Activated naive CD4-positive, alpha-beta T cell treated with anti-CD3 and anti-CD28 coated beads for 36 hours (primary cell): Measurements from ENCODE around the gene GPR151. TPM values are rescaled to one million over a fixed set of nuclear protein-coding genes. Genes with fewer than 3 reads are reported as not detected.

Experiments
- CTCF ChIA-PET: fragments of 350-600 bp; sonication (Branson Sonifier 250); formaldehyde crosslinking; loops from one replicate; lab custom pipeline; 2021; ENCODE audit warnings: antibody characterized with exemption; lab: Charles Lee
- DNase-seq: peaks from one replicate; pipeline ENCODE4 v3.0.0-alpha.2; 2020
- H3K27ac Mint-ChIP-seq: one replicate; pipeline ENCODE4 v1.8.0; 2021; ENCODE audit warnings: mild to moderate bottlenecking, mixed read lengths
- H3K27me3 Mint-ChIP-seq: one replicate; pipeline ENCODE4 v1.8.0; 2021; ENCODE audit warnings: low read depth, mixed read lengths
- H3K36me3 Mint-ChIP-seq: one replicate; pipeline ENCODE4 v1.8.0; 2021; ENCODE audit warnings: low read depth, mixed read lengths
- H3K4me1 Mint-ChIP-seq: one replicate; pipeline ENCODE4 v1.8.0; 2021; ENCODE audit warnings: low read depth, mixed read lengths
- H3K4me3 Mint-ChIP-seq: one replicate; pipeline ENCODE4 v1.8.0; 2021; ENCODE audit warnings: mild to moderate bottlenecking, moderate library complexity, mixed read lengths
- H3K9me3 Mint-ChIP-seq: one replicate; pipeline ENCODE4 v1.8.0; 2021; ENCODE audit warnings: mixed read lengths
- intact Hi-C: fragments of 100-400 bp; cut with micrococcal nuclease; formaldehyde crosslinking; loops from one replicate; pipeline ENCODE4 v1.15.1; 2023
- total RNA-seq, 2 experiments: library from RNA; stranded (reverse); gene quantifications; one replicate each; pipeline ENCODE4 v1.2.3, GENCODE V29; 2021

The GPR151 gene
- total RNA-seq, 2 experiments from 2014 or later = not detected

GRCh38 chr5:146540414-146540813 lies 24.4 kb upstream of the GPR151 start:
- H3K36me3 Mint-ChIP-seq = no peaks in the 10 kb centered on the region
- CTCF ChIA-PET = interaction anchor here (0.6 to 6.3 kb wide), 4 partner anchors 66 to 648 kb away, joined by 3 to 58 read pairs (median 4); no protein-coding TSS in a partner anchor
- intact Hi-C loops = loop anchor here (5.0 kb wide), 1 partner anchor 107 kb away; no protein-coding TSS in a partner anchor
- no peaks in the 10 kb centered on the region for H3K4me1 Mint-ChIP-seq
- no peak for DNase-seq
- no peak overlapping the region for H3K4me3 Mint-ChIP-seq
- no peaks in the 10 kb centered on the region for H3K27me3 Mint-ChIP-seq
- H3K9me3 Mint-ChIP-seq = no peaks in the 10 kb centered on the region
- no peak overlapping the region for H3K27ac Mint-ChIP-seq

GRCh38 chr5:146539973-146540372 lies 24.0 kb upstream of the GPR151 start:
- CTCF ChIA-PET = interaction anchor here (0.6 to 6.3 kb wide), 4 partner anchors 66 to 649 kb away, joined by 3 to 58 read pairs (median 4); no protein-coding TSS in a partner anchor
- Mint-ChIP-seq H3K9me3 (no peaks in the 10 kb centered on the region), H3K27ac (no peak overlapping the region), H3K27me3 (no peaks in the 10 kb centered on the region), H3K36me3 (no peaks in the 10 kb centered on the region), H3K4me1 (no peaks in the 10 kb centered on the region), H3K4me3 (no peak overlapping the region)
- DNase-seq = no peak
- intact Hi-C loops = loop anchor here (5.0 kb wide), 1 partner anchor 107 kb away; no protein-coding TSS in a partner anchor

GRCh38 chr5:146538432-146538831 lies 22.4 kb upstream of the GPR151 start:
- Mint-ChIP-seq H3K4me1 (peaks cover under 1% of the 10 kb centered on the region), H3K4me3 (no peak overlapping the region), H3K36me3 (no peaks in the 10 kb centered on the region), H3K27me3 (no peaks in the 10 kb centered on the region), H3K27ac (no peak overlapping the region), H3K9me3 (no peaks in the 10 kb centered on the region)
- DNase-seq = no peak
- CTCF ChIA-PET = interaction anchor here (1.2 to 6.3 kb wide), 3 partner anchors 425 to 650 kb away, joined by 3 to 58 read pairs (median 4); no protein-coding TSS in a partner anchor
- intact Hi-C loops = no loop called here

GRCh38 chr5:146533882-146534281 lies 17.9 kb upstream of the GPR151 start:
- DNase-seq = no peak
- intact Hi-C loops = loop anchor here (1.0 to 5.0 kb wide), 4 partner anchors 32 to 655 kb away; no protein-coding TSS in a partner anchor
- no peaks in the 10 kb centered on the region for H3K36me3 Mint-ChIP-seq
- H3K4me1 Mint-ChIP-seq = peaks cover 3% of the 10 kb centered on the region
- H3K27me3 Mint-ChIP-seq = no peaks in the 10 kb centered on the region
- no peak overlapping the region for H3K27ac Mint-ChIP-seq
- CTCF ChIA-PET = interaction anchor here (0.6 to 5.3 kb wide), 23 partner anchors 9 to 656 kb away, joined by 3 to 40 read pairs (median 5); no protein-coding TSS in a partner anchor
- H3K4me3 Mint-ChIP-seq = no peak overlapping the region
- H3K9me3 Mint-ChIP-seq = no peaks in the 10 kb centered on the region

- intact Hi-C loops = loop anchor here (1.0 to 5.0 kb wide), 4 partner anchors 33 to 656 kb away; no protein-coding TSS in a partner anchor
- H3K27me3 Mint-ChIP-seq = no peaks in the 10 kb centered on the region
- no peak overlapping the region for H3K4me3 Mint-ChIP-seq
- CTCF ChIA-PET = interaction anchor here (0.5 to 5.3 kb wide), 24 partner anchors 9 to 656 kb away, joined by 3 to 40 read pairs (median 4); no protein-coding TSS in a partner anchor
- no peaks in the 10 kb centered on the region for H3K9me3 Mint-ChIP-seq
- no peak overlapping the region for H3K27ac Mint-ChIP-seq
- peaks cover 3% of the 10 kb centered on the region for H3K4me1 Mint-ChIP-seq
- no peaks in the 10 kb centered on the region for H3K36me3 Mint-ChIP-seq
- DNase-seq = peak; percentile 90
Observed at GRCh38 chr5:146533260-146533857, 17.4 kb upstream of the GPR151 start.

GRCh38 chr5:146529984-146530383 lies 14.0 kb upstream of the GPR151 start:
- no peak overlapping the region for H3K4me3 Mint-ChIP-seq
- no peaks in the 10 kb centered on the region for H3K9me3 Mint-ChIP-seq
- H3K4me1 Mint-ChIP-seq = peaks cover 3% of the 10 kb centered on the region
- DNase-seq = no peak
- intact Hi-C loops = loop anchor here (5.0 kb wide), 1 partner anchor 92 kb away; no protein-coding TSS in a partner anchor
- H3K36me3 Mint-ChIP-seq = no peaks in the 10 kb centered on the region
- no peak overlapping the region for H3K27ac Mint-ChIP-seq
- H3K27me3 Mint-ChIP-seq = no peaks in the 10 kb centered on the region
- CTCF ChIA-PET = no interaction called here

- CTCF ChIA-PET = interaction anchor here (0.6 to 0.7 kb wide), 2 partner anchors 276 to 277 kb away, joined by 3 read pairs; no protein-coding TSS in a partner anchor
- H3K9me3 Mint-ChIP-seq = no peaks in the 10 kb centered on the region
- intact Hi-C loops = no loop called here
- no peaks in the 10 kb centered on the region for H3K36me3 Mint-ChIP-seq
- no peaks in the 10 kb centered on the region for H3K4me1 Mint-ChIP-seq
- no peak overlapping the region for H3K4me3 Mint-ChIP-seq
- H3K27me3 Mint-ChIP-seq = no peaks in the 10 kb centered on the region
- H3K27ac Mint-ChIP-seq = no peak overlapping the region
- DNase-seq = peak; percentile 8
Observed at GRCh38 chr5:146528236-146528635, 12.2 kb upstream of the GPR151 start.

- Mint-ChIP-seq H3K4me1 (no peaks in the 10 kb centered on the region), H3K36me3 (no peaks in the 10 kb centered on the region), H3K27ac (no peak overlapping the region), H3K9me3 (no peaks in the 10 kb centered on the region), H3K27me3 (no peaks in the 10 kb centered on the region), H3K4me3 (no peak overlapping the region)
- CTCF ChIA-PET = no interaction called here
- intact Hi-C loops = no loop called here
- no peak for DNase-seq
Observed at GRCh38 chr5:146527785-146528184, 11.8 kb upstream of the GPR151 start.

GRCh38 chr5:146523698-146524097 lies 7.7 kb upstream of the GPR151 start:
- Mint-ChIP-seq H3K36me3 (no peaks in the 10 kb centered on the region), H3K4me1 (no peaks in the 10 kb centered on the region), H3K27ac (no peak overlapping the region), H3K4me3 (no peak overlapping the region), H3K27me3 (peaks cover 4% of the 10 kb centered on the region), H3K9me3 (no peaks in the 10 kb centered on the region)
- CTCF ChIA-PET = interaction anchor here (0.7 to 1.3 kb wide), 3 partner anchors 8 to 442 kb away, joined by 3 to 6 read pairs (median 4); no protein-coding TSS in a partner anchor
- no peak for DNase-seq
- intact Hi-C loops = no loop called here

GRCh38 chr5:146521403-146522106 lies 5.6 kb upstream of the GPR151 start:
- H3K4me1 Mint-ChIP-seq = no peaks in the 10 kb centered on the region
- no peak overlapping the region for H3K27ac Mint-ChIP-seq
- no peaks in the 10 kb centered on the region for H3K36me3 Mint-ChIP-seq
- H3K4me3 Mint-ChIP-seq = no peak overlapping the region
- peaks cover 4% of the 10 kb centered on the region for H3K27me3 Mint-ChIP-seq
- CTCF ChIA-PET = interaction anchor here (0.6 to 1.1 kb wide), 3 partner anchors 11 to 146 kb away, joined by 3 to 5 read pairs (median 3); no protein-coding TSS in a partner anchor
- intact Hi-C loops = no loop called here
- no peak for DNase-seq
- no peaks in the 10 kb centered on the region for H3K9me3 Mint-ChIP-seq

GRCh38 chr5:146520731-146521130 lies 4.7 kb upstream of the GPR151 start:
- CTCF ChIA-PET = no interaction called here
- Mint-ChIP-seq H3K27me3 (peaks cover 4% of the 10 kb centered on the region), H3K27ac (no peak overlapping the region), H3K4me1 (no peaks in the 10 kb centered on the region), H3K36me3 (no peaks in the 10 kb centered on the region), H3K4me3 (no peak overlapping the region), H3K9me3 (no peaks in the 10 kb centered on the region)
- no peak for DNase-seq
- intact Hi-C loops = no loop called here

GRCh38 chr5:146519554-146519953 lies 3.6 kb upstream of the GPR151 start:
- intact Hi-C loops = no loop called here

More at GRCh38 chr5:146519554-146519953, 3.6 kb upstream of the GPR151 start:
- Mint-ChIP-seq H3K36me3 (no peaks in the 10 kb centered on the region), H3K27ac (no peak overlapping the region), H3K9me3 (no peaks in the 10 kb centered on the region), H3K4me1 (no peaks in the 10 kb centered on the region), H3K4me3 (no peak overlapping the region), H3K27me3 (peaks cover 4% of the 10 kb centered on the region)
- DNase-seq = no peak
- CTCF ChIA-PET = no interaction called here
